H1 (cell line): ENCODE results near the gene SEC16A. TPM values are rescaled to one million over a fixed set of nuclear protein-coding genes. Genes with fewer than 3 reads are reported as not detected.

Experiments used
- CTCF ChIA-PET: fragments of 300-600 bp; sonication (Branson Sonifier 250); formaldehyde crosslinking; loops from one replicate; lab custom pipeline; 2021; ENCODE audit not compliant: partially characterized antibody; lab: Charles Lee
- POLR2A ChIA-PET: fragments of 300-600 bp; sonication (Branson Sonifier 250); formaldehyde crosslinking; loops from one replicate; lab custom pipeline; 2021; ENCODE audit warnings: inconsistent platforms; ENCODE audit not compliant: partially characterized antibody; lab: Charles Lee
- DNase-seq, 2 experiments: peaks; one replicate each; pipeline versions ENCODE4 v3.0.0 to v3.0.0-alpha.2; 2010 to 2022; ENCODE audit warnings: low spot score in 2 of 2, low read depth in 1 of 2, mixed read lengths in 1 of 2
- FAIRE-seq: peaks from 2 replicates; lab custom pipeline; 2011; peaks lifted over from hg19 to GRCh38; lab: Jason Lieb, UNC
- H2AFZ ChIP-seq: 2 replicates; pipeline ENCODE4 v1.8.1; 2012; ENCODE audit warnings: low read length, inconsistent platforms
- H2AK5ac ChIP-seq: 2 replicates; pipeline ENCODE4 v1.6.1; 2013; ENCODE audit warnings: low read depth, low read length
- H2BK120ac ChIP-seq: replicated peaks from 2 replicates; pipeline ENCODE3; 2013; ENCODE audit warnings: low read depth, low read length, inconsistent platforms
- H2BK12ac ChIP-seq: 2 replicates; pipeline ENCODE4 v1.6.1; 2013; ENCODE audit warnings: low read depth, low read length
- H2BK15ac ChIP-seq: 2 replicates; pipeline ENCODE4 v1.6.1; 2013; ENCODE audit warnings: low read length
- H2BK20ac ChIP-seq: 2 replicates; pipeline ENCODE4 v1.6.1; 2013; ENCODE audit warnings: low read length
- H2BK5ac ChIP-seq: 2 replicates; pipeline ENCODE4 v1.6.1; 2013; ENCODE audit warnings: low read depth, low read length
- H3K14ac ChIP-seq: 2 replicates; pipeline ENCODE4 v1.6.1; 2013; ENCODE audit warnings: inconsistent platforms; ENCODE audit not compliant: insufficient read length
- H3K18ac ChIP-seq: 2 replicates; pipeline ENCODE4 v1.6.1; 2013; ENCODE audit warnings: low read length; ENCODE audit errors: extremely low read depth
- H3K23ac ChIP-seq: 2 replicates; pipeline ENCODE4 v1.6.1; 2013; ENCODE audit warnings: inconsistent platforms; ENCODE audit not compliant: insufficient read length
- H3K23me2 ChIP-seq: 2 replicates; pipeline ENCODE4 v1.6.1; 2013; ENCODE audit warnings: low read depth, low read length
- H3K27ac ChIP-seq: 2 replicates; pipeline ENCODE4 v1.6.1; 2011; ENCODE audit warnings: low read depth, low read length, inconsistent platforms
- H3K27me3 ChIP-seq, 4 experiments: replicated peaks in 1 of 4; 1 replicate in 1 of 4; 2 replicates in 3 of 4; pipeline versions ENCODE4 v1.6.1 to v1.8.1; 2011 to 2013; ENCODE audit warnings: low read length in 3 of 4, mild to moderate bottlenecking in 3 of 4, inconsistent platforms in 2 of 4, mixed read lengths in 2 of 4, moderate library complexity in 1 of 4; ENCODE audit not compliant: control insufficient read depth in 3 of 4, insufficient read depth in 3 of 4; ENCODE audit errors: extremely low read depth in 1 of 4
- H3K36me3 ChIP-seq, 4 experiments: 2 replicates each; pipeline versions ENCODE4 v1.6.1 to v1.8.1; 2011 to 2013; ENCODE audit warnings: mild to moderate bottlenecking in 4 of 4, low read length in 3 of 4, moderate library complexity in 2 of 4, control low read depth in 1 of 4, inconsistent platforms in 1 of 4; ENCODE audit not compliant: insufficient read depth in 4 of 4, control insufficient read depth in 2 of 4
- H3K4ac ChIP-seq: replicated peaks from 2 replicates; pipeline ENCODE3; 2013; ENCODE audit warnings: low read length, low read depth, mixed read lengths, inconsistent platforms; ENCODE audit not compliant: insufficient read length
- H3K4me1 ChIP-seq, 4 experiments: replicated peaks in 1 of 4; 1 replicate in 1 of 4; 2 replicates in 3 of 4; pipeline versions ENCODE4 v1.6.1 to v1.8.1; 2011 to 2013; ENCODE audit warnings: low read length in 3 of 4, inconsistent platforms in 2 of 4, mixed read lengths in 1 of 4; ENCODE audit not compliant: insufficient read depth in 4 of 4, control insufficient read depth in 3 of 4
- H3K4me2 ChIP-seq, 2 experiments: 2 replicates each; pipeline versions ENCODE4 v1.6.1 to v1.8.1; 2011 to 2013; ENCODE audit warnings: low read depth in 2 of 2, low read length in 2 of 2, control low read depth in 1 of 2, inconsistent platforms in 1 of 2, mild to moderate bottlenecking in 1 of 2; ENCODE audit not compliant: insufficient read depth in 1 of 2
- H3K4me3 ChIP-seq, 4 experiments: fragments of 200-600, 300-600 bp in 1 of 4; sonication (generic), shearing (Covaris generic), sonication (Bioruptor Twin) in 1 of 4; 2 replicates each; pipeline versions ENCODE4 v1.5.1 to v1.8.1; 2011 to 2016; ENCODE audit warnings: low read length in 4 of 4, low read depth in 3 of 4, control low read depth in 2 of 4, inconsistent platforms in 2 of 4, mild to moderate bottlenecking in 2 of 4, mixed read lengths in 1 of 4, moderate library complexity in 1 of 4; ENCODE audit not compliant: insufficient read depth in 2 of 4; ENCODE audit errors: extremely low read depth in 1 of 4
- H3K56ac ChIP-seq: replicated peaks from 2 replicates; pipeline ENCODE3; 2013; ENCODE audit warnings: low read depth, mild to moderate bottlenecking, mixed read lengths, low read length, inconsistent platforms; ENCODE audit not compliant: insufficient read length
- H3K79me1 ChIP-seq: 2 replicates; pipeline ENCODE4 v1.6.1; 2013; ENCODE audit warnings: low read depth, low read length, control low read depth
- H3K79me2 ChIP-seq, 2 experiments: 2 replicates each; pipeline versions ENCODE4 v1.6.1 to v1.8.1; 2012 to 2013; ENCODE audit warnings: low read length in 2 of 2, mild to moderate bottlenecking in 2 of 2, inconsistent platforms in 1 of 2; ENCODE audit not compliant: insufficient read depth in 2 of 2, control insufficient read depth in 1 of 2
- H3K9ac ChIP-seq, 4 experiments: replicated peaks in 1 of 4; 1 replicate in 1 of 4; 2 replicates in 3 of 4; pipeline versions ENCODE4 v1.6.1 to v1.8.1; 2011 to 2013; ENCODE audit warnings: low read depth in 3 of 4, low read length in 3 of 4, control low read depth in 2 of 4, mild to moderate bottlenecking in 2 of 4, moderate library complexity in 2 of 4, inconsistent platforms in 1 of 4; ENCODE audit errors: extremely low read depth in 1 of 4
- H3K9me3 ChIP-seq, 2 experiments: 2 replicates each; pipeline versions ENCODE4 v1.6.1 to v1.8.1; 2012 to 2013; ENCODE audit warnings: mild to moderate bottlenecking in 2 of 2, moderate library complexity in 2 of 2, control low read depth in 1 of 2, inconsistent platforms in 1 of 2, low read depth in 1 of 2, low read length in 1 of 2, mixed read lengths in 1 of 2; ENCODE audit not compliant: insufficient read depth in 2 of 2
- H4K20me1 ChIP-seq, 2 experiments: replicated peaks in 1 of 2; 2 replicates each; pipeline versions ENCODE3 to v1.8.1; 2011 to 2013; ENCODE audit warnings: inconsistent platforms in 2 of 2, low read length in 2 of 2, mild to moderate bottlenecking in 1 of 2; ENCODE audit not compliant: insufficient read depth in 2 of 2, control insufficient read depth in 1 of 2
- H4K5ac ChIP-seq: 2 replicates; pipeline ENCODE4 v1.6.1; 2013; ENCODE audit warnings: low read length, low read depth, mixed read lengths, inconsistent platforms; ENCODE audit not compliant: insufficient read length
- H4K8ac ChIP-seq: 2 replicates; pipeline ENCODE4 v1.8.0; 2013; ENCODE audit warnings: mild to moderate bottlenecking, moderate library complexity, low read length, inconsistent platforms; ENCODE audit not compliant: insufficient read depth; ENCODE audit errors: extremely low read depth
- H4K91ac ChIP-seq: replicated peaks from 2 replicates; pipeline ENCODE3; 2013; ENCODE audit warnings: low read length, mixed read lengths, inconsistent platforms; ENCODE audit not compliant: insufficient read length
- CBX5 ChIP-seq: fragments of 300-800, 300-1000 bp; sonication (generic); IDR thresholded peaks from 2 replicates; pipeline ENCODE4 v1.7.1; 2016; ENCODE audit warnings: antibody characterized with exemption, low read length, low read depth
- CEBPB ChIP-seq: IDR thresholded peaks from 2 replicates; pipeline ENCODE4 v1.6.1; 2012; ENCODE audit warnings: low read depth, low read length
- CTBP2 ChIP-seq: IDR thresholded peaks from 2 replicates; pipeline ENCODE4 v1.7.0; 2011; ENCODE audit warnings: borderline replicate concordance, mild to moderate bottlenecking, moderate library complexity, mixed read lengths, low read length; ENCODE audit not compliant: insufficient read depth, insufficient read length
- HDAC2 ChIP-seq, 2 experiments: fragments of 300-600 bp in 1 of 2; sonication (generic) in 1 of 2; IDR thresholded peaks; 2 replicates each; pipeline ENCODE4 v1.6.1; 2011 to 2012; ENCODE audit warnings: low read depth in 2 of 2, low read length in 2 of 2, mild to moderate bottlenecking in 2 of 2, moderate library complexity in 2 of 2, borderline replicate concordance in 1 of 2, inconsistent platforms in 1 of 2
- MAFK ChIP-seq: IDR thresholded peaks from 2 replicates; pipeline ENCODE4 v1.6.1; 2012; ENCODE audit warnings: low read depth, mild to moderate bottlenecking, improper control_type of control experiment, low read length
- NRF1 ChIP-seq: IDR thresholded peaks from 2 replicates; pipeline ENCODE4 v1.6.1; 2011; ENCODE audit warnings: mild to moderate bottlenecking, low read depth, low read length, improper control_type of control experiment
- WGBS, 2 experiments: shearing (Covaris generic) in 1 of 2; methylation state at CpG; one replicate each; pipeline versions ENCODE4 v1.1.6 to v1.1.7; 2013 to 2015; ENCODE audit warnings: low lambda C conversion rate in 2 of 2, mixed read lengths in 2 of 2, inconsistent platforms in 1 of 2, low coverage in 1 of 2, missing lambda C conversion rate in 1 of 2; ENCODE audit not compliant: insufficient replicate concordance in 2 of 2, insufficient coverage in 1 of 2, insufficient read length in 1 of 2; ENCODE audit errors: extremely low coverage in 1 of 2, missing lambda C conversion rate in 1 of 2; 5-methylcytosine and 5-hydroxymethylcytosine counted together
- polyA plus RNA-seq, 7 experiments: library from polyadenylated mRNA; depleted of rRNA in 3 of 7; stranded (reverse) in 5 of 7; unstranded in 2 of 7; fragments of >200 nt in 5 of 7; fragments of 200-250 nt in 2 of 7; gene quantifications; 1 replicate in 5 of 7; 2 replicates in 1 of 7; 4 replicates in 1 of 7; pipeline versions ENCODE4 v1.2.1 to v1.2.3, GENCODE V29; 2011 to 2013; ENCODE audit warnings: missing spikeins in 2 of 7, mixed read lengths in 2 of 7
- total RNA-seq: library from RNA; stranded (reverse); fragmentation: NEBNext Ultra II Directional; extraction: Animal tissue kit (Norgen Biotek cat#: 25700); gene quantifications from 2 replicates; pipeline ENCODE4 v1.2.1, GENCODE V29; 2021
- TF ChIP-seq, protein P1 (sequence below): IDR thresholded peaks from 2 replicates; pipeline ENCODE4 v1.6.1; 2012; ENCODE audit warnings: low read length, inconsistent platforms

The SEC16A gene
- total and polyA plus RNA-seq, 2 of the 8 experiments (the other 6 are each of a cell fraction or from before 2014, with no cell fraction given), result 21.6 to 49.0 TPM

DNA sequence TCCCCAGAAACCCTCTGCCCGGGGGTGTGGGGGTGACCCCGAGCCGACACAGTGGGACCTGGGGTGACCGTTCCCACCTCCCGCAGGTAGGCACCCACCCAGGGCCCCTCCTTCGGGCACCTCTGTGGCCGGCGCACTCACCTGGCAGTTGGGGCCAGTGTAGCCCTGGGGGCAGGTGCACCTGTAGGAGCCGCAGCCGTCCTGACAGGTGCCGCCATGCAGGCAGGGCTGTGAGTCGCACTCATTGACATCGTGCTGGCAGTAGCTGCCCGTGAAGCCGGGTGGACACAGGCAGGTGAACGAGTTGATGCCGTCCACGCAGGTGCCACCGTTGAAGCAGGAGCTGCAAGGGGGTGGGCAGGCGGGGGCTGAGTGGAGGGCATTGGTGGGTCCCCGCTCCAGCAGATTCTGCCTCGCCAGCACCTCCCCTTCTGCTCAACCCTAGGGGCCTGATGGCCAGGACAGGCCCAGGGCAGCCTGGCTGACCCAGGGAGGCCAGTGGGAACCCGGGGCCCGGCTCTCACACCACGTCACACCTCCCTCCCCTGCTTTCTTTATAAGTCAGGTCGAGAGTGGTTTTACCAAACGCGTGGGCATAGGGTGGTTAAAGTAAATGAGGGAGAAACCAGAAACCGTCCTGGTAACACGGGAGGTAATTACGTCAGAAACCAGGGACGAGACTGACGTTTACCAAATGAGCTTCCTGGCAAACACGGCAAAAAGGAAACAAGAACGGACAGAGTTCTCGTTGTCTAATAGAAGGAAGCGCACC, 26.1 kb upstream of the SEC16A start:
- H4K20me1 ChIP-seq, result peaks cover 2 to 14% of the 10 kb centered on the region in 2 experiments
- H3K4me1 ChIP-seq, result no peaks in the 10 kb centered on the region
- H4K5ac ChIP-seq, result no peak overlapping the region
- H3K9ac ChIP-seq, result no peak overlapping the region
- no peak overlapping the region for H3K4ac ChIP-seq
- no peak overlapping the region for H2AK5ac ChIP-seq
- no peak overlapping the region for H3K4me2 ChIP-seq
- no peak overlapping the region for H4K91ac ChIP-seq
- no peak overlapping the region for H2BK5ac ChIP-seq
- POLR2A ChIA-PET, result interaction anchor here (1.0 to 1.1 kb wide), 2 partner anchors 30 to 62 kb away, joined by 3 read pairs; no protein-coding TSS in a partner anchor
- no peak overlapping the region for H2AFZ ChIP-seq
- FAIRE-seq (no peak), DNase-seq (no peak)
- H3K23ac ChIP-seq, result no peak overlapping the region
- no peaks in the 10 kb centered on the region for H3K27me3 ChIP-seq
- H3K18ac ChIP-seq, result no peak overlapping the region
- H3K14ac ChIP-seq, result no peak overlapping the region
- H3K36me3 ChIP-seq, result peaks cover 33 to 92% (median 61%) of the 10 kb centered on the region in 4 experiments
- no peak overlapping the region for H4K8ac ChIP-seq
- CTCF ChIA-PET, result interaction anchor here (0.6 to 2.0 kb wide), 5 partner anchors 12 to 123 kb away, joined by 3 to 9 read pairs (median 4); no protein-coding TSS in a partner anchor
- no peak overlapping the region for H3K56ac ChIP-seq
- H2BK20ac ChIP-seq, result no peak overlapping the region
- TF ChIP-seq CTBP2 (no peak), MAFK (no peak), CBX5 (no peak), CEBPB (no peak), NRF1 (no peak), HDAC2 (IDR thresholded peaks at IDR 0.05; ENCODE audit: borderline replicate concordance in 1 of 2, low read depth in 2 of 2, low read length in 2 of 2) (no peak)
- TF ChIP-seq, protein P1, sequence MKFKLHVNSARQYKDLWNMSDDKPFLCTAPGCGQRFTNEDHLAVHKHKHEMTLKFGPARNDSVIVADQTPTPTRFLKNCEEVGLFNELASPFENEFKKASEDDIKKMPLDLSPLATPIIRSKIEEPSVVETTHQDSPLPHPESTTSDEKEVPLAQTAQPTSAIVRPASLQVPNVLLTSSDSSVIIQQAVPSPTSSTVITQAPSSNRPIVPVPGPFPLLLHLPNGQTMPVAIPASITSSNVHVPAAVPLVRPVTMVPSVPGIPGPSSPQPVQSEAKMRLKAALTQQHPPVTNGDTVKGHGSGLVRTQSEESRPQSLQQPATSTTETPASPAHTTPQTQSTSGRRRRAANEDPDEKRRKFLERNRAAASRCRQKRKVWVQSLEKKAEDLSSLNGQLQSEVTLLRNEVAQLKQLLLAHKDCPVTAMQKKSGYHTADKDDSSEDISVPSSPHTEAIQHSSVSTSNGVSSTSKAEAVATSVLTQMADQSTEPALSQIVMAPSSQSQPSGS, result no peak
- H2BK120ac ChIP-seq, result no peak overlapping the region
- no peaks in the 10 kb centered on the region for H3K9me3 ChIP-seq
- H3K79me2 ChIP-seq, result no peaks in the 10 kb centered on the region
- H3K79me1 ChIP-seq, result no peaks in the 10 kb centered on the region
- WGBS, 2 experiments, result 95% methylated on average over 34 of the region's 37 CpGs; no CpG with 5 or more reads in 1 of the 2 experiments
- no peak overlapping the region for H3K4me3 ChIP-seq
- no peak overlapping the region for H2BK12ac ChIP-seq
- no peaks in the 10 kb centered on the region for H3K23me2 ChIP-seq
- H3K27ac ChIP-seq, result no peak overlapping the region
- no peak overlapping the region for H2BK15ac ChIP-seq
